Smooth muscle cell of the brain vasculature (primary cell): ENCODE measurements around the gene HIVEP1.
"Not testable (repeated sequence)": the region's sequence is repeated elsewhere in the genome, so short reads cannot be mapped to it uniquely, and the experiment has no call there.

Experiments
- DNase-seq: peaks from one replicate; pipeline ENCODE4 v3.0.0-alpha.2; 2012; ENCODE audit warnings: low read depth, low spot score

Gene HIVEP1

DNA sequence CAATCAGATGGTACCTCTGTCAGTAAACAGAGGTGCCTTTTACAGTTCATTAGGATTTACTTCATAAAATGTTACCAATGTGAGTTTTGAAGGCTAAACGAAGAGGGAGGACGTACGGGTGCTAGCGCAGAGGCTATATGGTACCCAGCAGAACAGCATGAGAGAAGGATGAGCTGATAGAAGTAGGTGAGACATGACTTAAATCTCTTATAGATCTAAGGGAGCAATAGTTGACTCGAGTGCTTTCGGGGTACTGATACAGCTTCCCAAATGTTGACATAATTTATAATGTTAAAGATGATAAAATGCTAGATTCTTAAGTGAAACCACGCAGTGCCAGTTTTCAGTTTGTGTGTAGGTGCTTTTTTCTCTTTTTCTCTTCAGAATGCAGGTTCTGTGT lies 72.6 kb downstream of the HIVEP1 start:
- no peak for DNase-seq

DNA sequence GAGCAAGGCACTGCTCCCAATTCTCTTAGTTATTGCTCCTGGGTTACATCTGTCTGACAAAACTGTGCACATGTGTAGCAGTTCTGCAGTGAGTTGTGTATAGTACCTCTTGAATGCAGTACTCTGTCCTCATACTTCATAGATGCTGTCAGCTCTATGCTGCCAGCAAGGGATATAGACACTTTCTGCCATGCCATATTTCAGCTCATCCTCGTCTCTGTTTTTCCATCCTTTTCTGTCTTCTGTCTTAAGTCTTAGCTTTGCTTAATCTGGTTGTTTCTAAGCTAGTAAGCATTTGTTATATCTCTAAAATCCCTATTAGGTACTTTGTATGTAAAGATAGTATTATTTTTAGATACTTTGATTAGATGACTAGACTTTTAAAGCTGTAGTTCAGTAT lies 76.4 kb downstream of the HIVEP1 start:
- no peak for DNase-seq

DNA sequence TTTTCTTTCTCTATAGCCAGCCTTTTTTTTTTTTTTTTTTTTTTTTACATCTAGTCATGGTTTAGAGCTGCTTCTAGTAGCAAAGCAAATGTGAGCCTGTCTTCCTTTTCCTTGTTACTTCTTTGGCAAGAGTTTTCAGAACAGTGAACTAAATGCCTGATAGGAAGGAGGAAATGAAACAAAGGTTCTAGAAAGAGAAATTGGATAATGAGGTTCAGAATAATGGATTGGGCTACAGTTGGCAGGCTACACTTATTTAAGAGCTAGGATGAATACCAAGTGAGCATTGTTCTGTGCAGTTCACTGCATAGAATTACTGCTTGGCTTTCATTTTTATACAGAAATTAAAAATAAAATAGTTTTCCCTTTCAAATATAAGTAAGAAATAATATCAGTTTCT lies 78.6 kb downstream of the HIVEP1 start:
- DNase-seq, result no peak

DNA sequence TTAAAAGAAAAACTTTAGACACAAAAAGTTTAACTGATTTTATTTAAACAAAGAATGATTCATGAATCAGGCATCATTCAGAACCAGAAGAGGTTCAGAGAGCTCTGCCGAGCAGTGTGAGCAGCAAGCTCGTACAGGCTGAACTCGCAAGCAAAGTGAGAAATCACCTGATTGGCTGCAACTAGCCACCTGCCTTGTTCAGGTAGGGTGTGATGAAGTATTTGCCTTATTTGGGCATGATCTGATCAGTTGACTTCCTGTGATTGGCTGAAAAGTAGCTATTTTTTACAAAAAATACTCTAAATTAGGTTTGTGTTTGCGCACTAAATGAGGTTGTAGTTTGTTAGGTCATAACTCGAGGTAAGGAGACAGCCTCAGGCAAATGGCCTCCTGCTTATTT lies 80.7 kb downstream of the HIVEP1 start:
- DNase-seq, result no peak

DNA sequence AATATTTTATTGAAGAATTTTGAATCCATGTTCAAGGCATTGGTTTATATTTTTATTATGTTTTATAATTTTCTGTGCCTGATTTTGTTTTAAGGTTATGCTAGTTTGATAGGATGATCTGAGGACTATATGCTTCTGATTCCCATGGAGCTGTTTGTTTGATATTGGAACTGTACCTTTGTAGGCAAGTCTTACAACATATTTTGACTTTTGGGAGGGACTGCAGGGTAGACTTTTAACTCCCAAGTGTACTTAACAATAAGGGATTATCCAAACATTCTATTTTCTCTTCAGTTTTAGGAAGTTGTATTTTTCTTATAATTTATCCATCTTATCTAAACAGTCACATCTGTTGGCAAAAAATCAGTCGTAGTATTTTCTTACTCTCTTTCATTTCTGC lies 82.6 kb downstream of the HIVEP1 start:
- no peak for DNase-seq

DNA sequence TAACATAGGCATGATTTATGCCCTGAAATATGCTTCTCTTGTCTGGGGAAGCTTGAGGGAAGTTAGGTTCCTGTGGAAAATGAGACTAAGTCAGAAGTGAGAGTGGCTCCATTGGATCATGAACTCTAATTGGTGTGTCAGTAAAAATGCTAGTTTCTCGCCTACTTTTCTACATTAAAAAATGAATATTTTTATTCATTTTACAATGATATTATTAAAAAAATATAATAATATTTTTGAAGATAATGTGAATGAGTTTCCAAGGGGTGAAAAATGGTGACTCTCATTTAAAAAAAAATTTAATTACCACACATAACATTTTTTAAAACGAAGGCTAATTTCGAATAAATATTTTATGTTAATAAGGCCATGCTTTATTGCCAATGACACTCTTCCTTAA lies 84.2 kb downstream of the HIVEP1 start:
- no peak for DNase-seq

DNA sequence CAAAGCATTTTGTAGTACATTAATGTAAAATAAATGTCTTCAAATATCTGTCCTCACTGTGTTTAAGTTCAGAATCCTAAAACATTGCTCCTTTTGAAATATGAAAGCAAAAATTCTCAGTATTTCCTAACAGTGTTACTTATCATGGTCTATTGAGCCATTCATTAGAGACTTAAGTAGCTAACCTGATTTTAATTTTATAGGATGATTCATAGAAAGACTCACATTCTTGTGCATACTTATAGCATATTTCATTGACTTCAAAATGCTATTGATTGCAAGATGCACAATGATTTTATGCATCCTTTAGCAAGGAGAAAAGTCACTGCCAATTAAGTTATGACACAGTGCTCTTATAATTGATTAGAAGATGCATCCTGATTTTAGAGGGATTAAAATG lies 85.7 kb downstream of the HIVEP1 start:
- DNase-seq, result no peak

DNA sequence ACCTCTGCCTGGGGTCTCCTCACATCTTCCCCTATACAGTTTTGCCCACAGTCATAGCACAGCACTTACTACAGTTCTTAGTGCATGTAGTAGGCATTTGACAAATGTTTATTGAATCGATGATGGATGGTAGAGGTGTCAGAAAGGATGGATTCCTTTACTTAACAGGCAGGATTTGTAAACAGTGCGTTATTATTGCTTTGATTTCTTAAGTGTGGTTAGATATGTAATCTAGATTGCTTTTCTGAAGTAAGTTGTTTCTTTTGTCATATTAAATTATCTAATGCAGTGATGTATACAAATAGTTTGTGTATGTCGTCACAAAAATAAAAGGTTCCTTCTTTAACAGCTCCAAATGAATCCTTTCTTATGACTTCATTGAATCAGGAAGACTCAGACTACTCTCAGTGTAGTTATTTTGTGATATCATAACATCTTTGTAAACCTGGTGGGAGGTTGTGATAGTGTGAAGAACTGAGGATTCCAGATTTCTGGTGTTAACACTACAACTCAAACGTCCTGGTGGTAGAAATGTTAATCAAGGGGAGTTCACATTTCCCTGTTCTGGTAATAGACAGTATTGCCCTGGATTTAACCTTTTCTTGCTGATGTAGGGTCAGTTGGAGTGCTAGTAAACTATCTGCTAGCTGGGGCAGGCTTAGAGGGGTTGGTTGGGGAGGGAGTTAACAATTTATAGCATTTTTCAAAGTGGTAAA lies 87.7 kb downstream of the HIVEP1 start:
- DNase-seq, result no peak

DNA sequence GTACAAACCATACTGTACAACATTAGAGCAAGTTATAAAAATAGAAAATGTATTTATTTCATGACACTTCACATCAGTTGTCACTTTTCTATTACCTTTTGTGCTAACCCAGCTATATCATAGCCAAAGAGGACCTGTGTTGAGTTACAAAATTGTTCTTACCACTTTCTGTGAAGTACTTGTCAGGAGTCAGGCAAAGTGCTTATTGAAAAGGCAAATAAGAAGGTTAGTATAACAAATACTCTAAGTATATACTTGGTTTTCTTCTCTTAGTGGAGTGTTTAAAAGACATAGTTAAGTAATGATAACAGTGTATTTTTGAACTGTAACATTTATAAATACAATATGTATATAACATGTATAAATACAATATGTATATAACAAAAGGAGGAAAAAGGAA lies 88.9 kb downstream of the HIVEP1 start:
- DNase-seq, result no peak

DNA sequence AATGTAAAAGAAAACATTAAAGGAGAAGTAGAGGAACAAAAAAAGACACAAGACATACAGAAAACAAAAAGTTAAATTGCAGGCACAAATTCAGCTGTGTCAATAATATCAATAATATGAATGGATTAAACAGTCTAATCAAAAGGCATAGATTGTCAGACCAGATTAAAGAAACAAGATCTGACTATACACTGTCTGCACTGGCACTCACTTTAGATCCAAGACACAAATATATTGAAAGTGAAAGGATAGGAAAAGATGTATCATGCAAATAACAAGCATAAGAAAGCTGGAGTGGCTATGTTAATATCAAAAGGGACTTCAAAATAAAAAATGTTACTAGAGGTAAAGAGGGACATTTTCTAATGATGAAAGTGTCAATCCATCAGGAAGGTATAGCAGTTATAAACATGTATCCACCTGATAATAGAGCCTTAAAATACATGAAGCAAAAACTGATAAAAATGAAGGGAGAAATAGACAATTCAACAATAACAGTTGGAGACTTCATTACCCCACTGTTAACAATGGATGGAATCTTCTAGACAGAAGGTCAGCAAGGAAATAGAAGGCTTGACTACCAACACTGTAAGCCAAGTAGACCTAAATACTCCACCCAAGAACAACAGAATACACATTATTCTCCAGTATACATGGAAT lies 89.7 kb downstream of the HIVEP1 start:
- no peak for DNase-seq

DNA sequence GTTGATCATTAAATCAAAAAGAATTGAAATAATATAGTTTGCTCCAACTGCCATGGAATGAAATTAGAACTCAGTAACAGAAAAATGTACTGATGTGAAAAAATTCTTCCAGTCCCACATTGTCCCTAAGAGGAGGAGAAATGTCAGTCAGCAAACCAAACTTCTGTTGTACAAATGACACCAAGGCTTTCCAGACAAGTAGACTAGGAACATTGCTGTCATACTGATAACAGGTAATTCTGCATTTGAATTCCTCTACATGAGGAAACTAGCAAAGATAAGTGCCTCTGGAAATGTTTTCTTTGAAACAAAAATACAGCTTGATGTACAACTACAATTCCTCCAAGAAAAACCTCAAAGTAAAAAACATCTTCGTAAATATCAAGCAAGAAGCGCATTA lies 90.2 kb downstream of the HIVEP1 start:
- no peak for DNase-seq

DNA sequence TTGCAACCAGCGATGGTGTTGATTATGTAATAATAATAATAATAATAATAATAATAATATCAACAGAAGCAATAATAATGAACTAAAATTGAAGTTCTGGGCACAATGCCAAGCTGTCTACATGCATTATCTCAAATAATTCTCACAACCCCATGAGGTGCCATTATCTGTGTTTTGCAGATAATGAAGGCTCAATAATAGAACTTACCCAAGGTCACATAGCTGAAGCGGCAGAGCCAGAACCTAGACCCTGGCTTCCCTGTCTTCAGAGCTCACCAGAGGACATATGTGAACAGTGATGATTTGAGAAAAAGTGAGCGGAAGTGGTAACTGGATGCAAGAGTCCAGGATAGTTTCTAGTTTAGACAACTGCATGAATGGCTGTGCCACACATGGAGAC lies 91.0 kb downstream of the HIVEP1 start:
- no peak for DNase-seq

DNA sequence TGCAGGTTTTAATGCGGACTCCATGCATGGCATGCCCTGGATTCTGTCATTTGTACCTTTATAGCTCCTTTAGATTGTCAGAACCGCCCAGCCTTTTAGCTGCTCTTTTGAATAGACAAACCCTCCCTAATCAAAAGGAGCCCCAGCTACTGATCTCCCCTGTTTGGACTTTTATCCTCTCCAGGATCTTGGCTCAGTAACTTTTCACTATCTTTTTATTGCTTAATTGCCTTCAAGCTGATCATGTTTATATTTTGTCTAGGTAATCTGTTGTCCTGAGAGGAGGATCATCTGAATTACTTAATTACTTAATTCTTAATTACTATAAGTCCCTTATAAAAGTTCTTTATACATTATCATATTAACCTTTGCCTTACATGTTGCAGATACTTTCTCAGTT lies 93.2 kb downstream of the HIVEP1 start:
- no peak for DNase-seq

DNA sequence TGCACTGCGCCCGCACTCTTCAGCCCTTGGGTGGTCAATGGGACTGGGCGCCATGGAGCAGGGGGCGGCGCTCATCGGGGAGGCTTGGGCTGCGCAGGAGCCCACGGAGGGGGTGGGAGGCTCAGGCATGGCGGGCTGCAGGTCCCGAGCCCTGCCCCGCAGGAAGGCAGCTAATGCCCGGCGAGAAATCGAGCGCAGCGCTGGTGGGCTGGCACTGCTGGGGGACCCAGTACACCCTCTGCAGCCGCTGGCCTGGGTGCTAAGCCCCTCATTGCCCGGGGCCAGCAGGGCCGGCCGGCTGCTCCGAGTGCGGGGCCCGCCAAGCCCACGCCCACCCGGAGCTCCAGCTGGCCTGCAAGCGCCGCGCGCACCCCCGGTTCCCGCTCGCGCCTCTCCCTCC lies 96.3 kb downstream of the HIVEP1 start:
- DNase-seq, result not testable (repeated sequence)

DNA sequence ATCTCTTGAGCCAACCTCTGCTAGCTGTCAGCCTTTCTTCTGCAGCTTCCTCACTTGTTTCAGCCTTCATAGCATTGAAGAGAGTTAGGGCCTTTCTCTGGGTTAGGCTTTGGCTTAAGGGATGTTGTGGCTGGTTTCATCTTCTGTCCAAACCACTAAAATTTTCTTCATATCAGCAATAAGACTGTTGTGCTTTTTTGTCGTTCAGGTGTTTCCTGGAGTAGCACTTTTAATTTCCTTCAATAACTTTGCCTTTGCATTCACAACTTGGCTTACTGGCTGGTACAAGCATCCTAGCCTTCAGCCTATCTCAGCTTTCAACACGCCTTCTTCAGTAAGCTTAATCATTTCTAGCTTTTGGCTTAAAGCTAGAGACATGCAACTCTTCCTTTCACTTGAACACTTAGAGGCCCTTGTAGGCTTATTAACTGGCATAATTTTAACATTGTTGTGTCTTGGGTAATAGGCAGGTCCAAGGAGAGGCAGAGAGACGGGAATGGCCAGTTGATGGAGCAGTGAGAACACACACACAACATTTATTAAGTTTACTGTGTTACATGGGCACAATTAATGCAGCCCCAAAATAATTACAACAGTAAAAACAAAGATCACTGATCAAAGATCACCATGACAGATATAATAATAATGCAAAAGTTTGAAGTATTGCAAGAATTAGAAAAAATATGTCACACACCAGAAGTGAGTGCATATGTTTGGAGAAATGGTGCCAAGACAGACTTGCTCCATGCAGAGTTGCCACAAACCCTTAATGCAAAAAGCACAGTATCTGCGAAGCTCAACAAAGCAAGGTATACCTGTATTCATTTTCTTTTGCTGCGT lies 98.6 kb downstream of the HIVEP1 start:
- no peak for DNase-seq

DNA sequence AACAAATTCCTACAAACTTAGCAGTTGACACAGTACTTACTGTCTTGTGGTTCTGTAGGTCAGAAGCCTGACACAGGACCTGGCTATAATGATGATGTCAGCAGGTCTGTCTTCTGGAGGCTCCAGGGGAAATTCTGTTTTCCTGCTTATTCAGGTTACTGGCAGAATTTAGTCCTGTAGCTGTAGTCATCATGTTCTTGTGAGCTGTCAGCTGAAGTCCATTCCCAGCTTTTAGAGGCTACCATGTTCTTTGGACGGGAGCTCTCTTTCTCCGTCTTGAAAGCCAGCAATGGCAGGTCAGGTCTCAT lies 99.2 kb downstream of the HIVEP1 start:
- DNase-seq, result no peak

DNA sequence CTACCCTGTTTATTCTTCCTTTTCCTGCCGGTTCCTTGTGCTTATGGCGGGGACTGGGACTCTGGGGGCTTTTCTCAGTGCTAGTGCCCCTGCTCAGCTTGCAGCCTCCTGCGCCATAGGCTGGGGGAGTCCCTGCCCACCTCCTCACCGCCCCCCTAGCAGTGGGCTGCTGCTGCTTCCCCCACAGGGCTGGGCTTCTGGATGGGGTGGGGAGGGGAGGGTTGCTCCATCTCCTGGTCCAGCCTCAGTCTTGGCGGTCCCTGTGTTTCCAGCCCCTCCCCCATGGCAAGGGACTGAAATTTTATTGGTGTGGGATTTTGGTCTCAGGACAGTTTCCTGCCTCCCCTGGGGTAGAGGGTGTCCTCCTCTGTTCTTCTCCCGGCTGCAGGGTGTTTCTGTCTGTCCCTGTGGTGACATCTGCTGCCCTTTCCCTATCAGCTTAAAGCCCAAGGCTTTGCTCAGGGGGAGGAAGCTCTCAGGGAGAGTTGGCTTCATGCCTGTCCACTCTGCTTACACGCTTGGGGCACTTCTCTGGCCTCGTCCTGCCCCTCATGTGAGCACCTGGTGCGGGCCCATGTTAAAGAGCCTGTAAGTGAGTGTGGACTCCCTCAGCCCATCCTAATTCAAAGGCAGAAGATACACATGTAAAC lies 100.6 kb downstream of the HIVEP1 start:
- no peak for DNase-seq

DNA sequence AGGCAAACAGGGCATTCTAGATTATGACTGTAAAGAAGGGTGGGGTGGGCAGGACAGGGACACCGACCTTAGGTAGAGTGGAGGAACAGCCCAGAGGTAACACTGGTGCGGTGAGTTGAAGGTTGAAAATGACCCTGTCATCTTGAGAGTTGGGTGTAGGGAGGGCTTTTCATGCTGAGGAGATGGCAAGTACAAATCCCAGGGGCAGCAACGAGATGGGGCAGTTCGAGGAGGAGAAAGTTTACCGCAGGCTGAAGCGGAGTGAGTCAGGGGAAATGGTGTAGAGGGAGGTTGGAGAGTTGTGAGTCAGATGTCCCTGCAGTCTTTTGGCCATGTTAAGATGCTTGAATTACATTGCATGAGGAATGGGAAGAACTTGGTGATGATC lies 101.1 kb downstream of the HIVEP1 start:
- DNase-seq, result peak; percentile 52

DNA sequence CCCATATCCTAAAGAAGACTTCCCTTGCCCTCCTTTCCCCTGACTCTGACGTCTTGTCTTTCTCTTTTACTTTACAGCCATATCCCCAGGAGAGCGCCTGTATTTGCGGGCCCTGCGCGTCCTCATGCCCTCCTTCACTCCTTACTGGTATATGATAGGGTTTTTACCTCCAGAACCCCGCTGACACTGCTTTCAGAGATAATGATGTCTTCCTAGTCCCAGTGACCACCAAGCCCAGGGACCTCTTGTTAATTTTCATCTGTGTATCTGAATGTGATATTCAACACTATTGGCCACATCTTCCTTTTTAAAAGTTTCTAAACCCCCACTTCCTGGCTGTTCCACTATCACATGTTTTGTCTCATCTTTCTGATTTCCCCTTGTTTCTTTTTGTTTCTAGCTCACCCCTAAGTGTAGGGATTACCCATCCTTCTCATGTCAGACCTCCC lies 102.0 kb downstream of the HIVEP1 start:
- no peak for DNase-seq

DNA sequence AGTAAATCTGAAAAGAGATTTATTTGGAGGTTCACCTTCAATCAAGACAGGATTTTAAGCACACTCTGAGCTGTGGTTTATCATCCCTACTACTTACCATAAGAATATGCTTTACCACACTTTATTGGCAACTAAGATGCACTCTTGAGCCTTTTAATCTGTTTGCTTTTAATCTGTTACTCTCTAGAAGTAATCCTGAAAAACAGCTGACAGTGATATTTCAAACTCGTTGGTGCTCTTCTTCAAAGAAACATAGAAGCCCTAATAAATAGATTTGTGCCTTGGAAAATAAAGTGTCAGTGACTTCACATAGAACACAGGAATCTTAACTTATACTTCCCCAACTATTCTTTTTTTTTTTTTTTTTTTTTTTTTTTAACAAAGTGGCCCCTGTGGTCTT lies 102.9 kb downstream of the HIVEP1 start:
- no peak for DNase-seq

DNA sequence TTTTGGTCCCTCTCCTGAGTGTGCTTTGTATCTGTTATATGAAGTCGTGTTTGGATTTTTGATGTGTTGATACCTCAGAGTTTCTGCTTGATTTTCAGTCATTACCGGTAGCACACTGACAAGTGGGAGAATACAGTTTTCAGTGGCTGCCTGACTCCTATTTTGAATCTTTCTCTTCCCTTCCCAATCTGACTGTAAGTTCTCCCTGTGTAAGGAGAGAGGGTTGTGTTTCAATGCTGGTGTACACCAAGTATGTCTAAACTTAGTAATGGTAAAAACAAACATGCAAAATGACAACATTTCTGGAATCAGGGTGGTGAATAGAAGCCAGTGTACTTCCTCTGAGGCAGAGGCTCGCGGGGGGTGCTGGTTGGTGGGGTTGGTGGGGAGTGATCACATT lies 103.4 kb downstream of the HIVEP1 start:
- no peak for DNase-seq

DNA sequence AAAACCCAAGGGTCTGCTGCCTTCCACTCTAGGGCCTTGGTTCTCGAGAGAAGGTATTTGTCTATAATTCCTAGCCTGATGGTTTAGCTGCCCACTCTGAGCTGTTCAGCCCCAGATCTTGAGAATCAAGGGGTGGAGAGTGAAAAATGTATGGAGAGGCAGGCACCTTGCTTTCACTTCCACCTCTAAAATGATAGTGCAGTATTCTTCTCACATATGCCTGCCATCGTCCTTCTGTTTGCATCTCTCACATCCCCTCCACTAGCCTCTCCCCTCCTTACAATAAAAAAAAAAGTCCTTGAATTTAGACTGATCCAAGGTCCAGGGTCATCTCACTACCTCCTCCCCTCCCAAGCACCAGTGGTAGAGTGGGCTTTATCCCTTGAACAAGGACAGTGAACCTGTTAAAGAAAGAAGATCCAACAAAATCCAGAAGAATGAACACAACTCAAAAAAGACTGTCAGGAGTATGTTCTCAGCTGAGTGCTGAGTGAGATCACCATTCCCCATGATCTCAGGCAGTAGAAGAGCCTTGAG lies 104.2 kb downstream of the HIVEP1 start:
- no peak for DNase-seq
